HG02642 (cell line): ENCODE results near the gene GGTLC1.

Source experiments
- ATAC-seq: cut with Tn5 transposase; IDR thresholded peaks from one replicate; pipeline ENCODE4 v1.9.1; 2021; ENCODE audit warnings: mild to moderate bottlenecking; ENCODE audit not compliant: unreplicated experiment, poor library complexity

The GGTLC1 gene

GRCh38 chr20:23970049-23970448, 18.5 kb downstream of the GGTLC1 start:
- ATAC-seq, result no peak

- ATAC-seq, result no peak
Measured at GRCh38 chr20:23967616-23967979, 21.0 kb downstream of the GGTLC1 start.

GRCh38 chr20:23966927-23967615, 21.5 kb downstream of the GGTLC1 start:
- no peak for ATAC-seq

GRCh38 chr20:23966298-23966697, 22.3 kb downstream of the GGTLC1 start:
- no peak for ATAC-seq

- ATAC-seq, result no peak
Measured at GRCh38 chr20:23963941-23964340, 24.6 kb downstream of the GGTLC1 start.

- no peak for ATAC-seq
Measured at GRCh38 chr20:23962272-23962671, 26.3 kb downstream of the GGTLC1 start.

GRCh38 chr20:23959054-23959453, 29.5 kb downstream of the GGTLC1 start:
- no peak for ATAC-seq

GRCh38 chr20:23955896-23956295, 32.7 kb downstream of the GGTLC1 start:
- no peak for ATAC-seq

GRCh38 chr20:23954008-23954745, 34.4 kb downstream of the GGTLC1 start:
- no peak for ATAC-seq

- ATAC-seq, result no peak
Measured at GRCh38 chr20:23946206-23946605, 42.4 kb downstream of the GGTLC1 start.

- no peak for ATAC-seq
Measured at GRCh38 chr20:23943304-23943703, 45.3 kb downstream of the GGTLC1 start.

- no peak for ATAC-seq
Measured at GRCh38 chr20:23939641-23940040, 48.9 kb downstream of the GGTLC1 start.

GRCh38 chr20:23939063-23939462, 49.5 kb downstream of the GGTLC1 start:
- no peak for ATAC-seq

GRCh38 chr20:23938118-23938438, 50.5 kb downstream of the GGTLC1 start:
- ATAC-seq, result no peak

GRCh38 chr20:23937303-23938117, 51.1 kb downstream of the GGTLC1 start:
- ATAC-seq, result peak; percentile 87
